Measurements from ENCODE around the gene BET1L. TPM values are rescaled to one million over a fixed set of nuclear protein-coding genes. Genes with fewer than 3 reads are reported as not detected.
"Not testable (repeated sequence)": the region's sequence is repeated elsewhere in the genome, so short reads cannot be mapped to it uniquely, and the experiment has no call there.

The BET1L gene
- total RNA-seq, 1 experiment from 2014 or later = 22.2 TPM

GRCh38 chr11:241634-242033, 34.4 kb upstream of the BET1L start:
- no peak for DNase-seq (ENCODE audit: low spot score)
- POLR2A ChIA-PET (ENCODE audit: low non-redundant PET) = no interaction called here
- Histone ChIP-seq H3K4me1 (ENCODE audit: insufficient read depth, low read length, poor library complexity, severe bottlenecking) (peaks cover 8% of the 10 kb centered on the region), H3K9me3 (ENCODE audit: low read depth, low read length, poor library complexity, severe bottlenecking) (no peaks in the 10 kb centered on the region), H3K27ac (ENCODE audit: low read depth, low read length, poor library complexity, severe bottlenecking) (no peak overlapping the region), H3K36me3 (ENCODE audit: insufficient read depth, low read length, poor library complexity, severe bottlenecking) (peaks cover 49% of the 10 kb centered on the region), H3K4me3 (ENCODE audit: low read depth, low read length, poor library complexity, severe bottlenecking) (no peak overlapping the region), H3K27me3 (replicated peaks; ENCODE audit: insufficient read depth, low read depth, low read length, poor library complexity) (no peaks in the 10 kb centered on the region)
- CTCF ChIA-PET = no interaction called here
- intact Hi-C loops (cut with micrococcal nuclease; ENCODE audit: unreplicated experiment) = no loop called here
- TF ChIP-seq CTCF (conservative IDR thresholded peaks at IDR 0.05; ENCODE audit: low read depth, low read length) (no peak), EZH2 (IDR thresholded peaks at IDR 0.05; ENCODE audit: borderline replicate concordance, low read depth, low read length, poor library complexity, severe bottlenecking) (no peak)
- BruUV-seq (replicated peaks) = no TSS peak

- DNase-seq (ENCODE audit: low spot score) = no peak
- TF ChIP-seq EZH2 (IDR thresholded peaks at IDR 0.05; ENCODE audit: borderline replicate concordance, low read depth, low read length, poor library complexity, severe bottlenecking) (no peak), CTCF (conservative IDR thresholded peaks at IDR 0.05; ENCODE audit: low read depth, low read length) (no peak)
- ChIA-PET CTCF (no interaction called here), POLR2A (ENCODE audit: low non-redundant PET) (no interaction called here)
- intact Hi-C loops (cut with micrococcal nuclease; ENCODE audit: unreplicated experiment) = no loop called here
- Histone ChIP-seq H3K9me3 (ENCODE audit: low read depth, low read length, poor library complexity, severe bottlenecking) (no peaks in the 10 kb centered on the region), H3K4me1 (ENCODE audit: insufficient read depth, low read length, poor library complexity, severe bottlenecking) (peaks cover 10% of the 10 kb centered on the region), H3K36me3 (ENCODE audit: insufficient read depth, low read length, poor library complexity, severe bottlenecking) (peaks cover 36% of the 10 kb centered on the region), H3K27ac (ENCODE audit: low read depth, low read length, poor library complexity, severe bottlenecking) (no peak overlapping the region), H3K27me3 (replicated peaks; ENCODE audit: insufficient read depth, low read depth, low read length, poor library complexity) (no peaks in the 10 kb centered on the region), H3K4me3 (ENCODE audit: low read depth, low read length, poor library complexity, severe bottlenecking) (no peak overlapping the region)
- no TSS peak for BruUV-seq (replicated peaks)
Observed at GRCh38 chr11:240315-240714, 33.1 kb upstream of the BET1L start.

- CTCF ChIA-PET; H3K27ac ChIP-seq (ENCODE audit: low read depth, low read length, poor library complexity, severe bottlenecking); POLR2A ChIA-PET (ENCODE audit: low non-redundant PET); DNase-seq (ENCODE audit: low spot score); H3K9me3 ChIP-seq (ENCODE audit: low read depth, low read length, poor library complexity, severe bottlenecking); intact Hi-C loops (cut with micrococcal nuclease; ENCODE audit: unreplicated experiment); BruUV-seq (replicated peaks); H3K27me3 ChIP-seq (replicated peaks; ENCODE audit: insufficient read depth, low read depth, low read length, poor library complexity): not testable (repeated sequence)
- H3K4me3 ChIP-seq (ENCODE audit: low read depth, low read length, poor library complexity, severe bottlenecking) = peak overlapping the region; percentile 95
- peaks cover 16% of the 10 kb centered on the region for H3K36me3 ChIP-seq (ENCODE audit: insufficient read depth, low read length, poor library complexity, severe bottlenecking)
- peaks cover 12% of the 10 kb centered on the region for H3K4me1 ChIP-seq (ENCODE audit: insufficient read depth, low read length, poor library complexity, severe bottlenecking)
Observed at GRCh38 chr11:238346-238745, 31.1 kb upstream of the BET1L start.
